SK-N-SH (cell line): Measurements from ENCODE around the gene HAAO. TPM values are rescaled to one million over a fixed set of nuclear protein-coding genes. Genes with fewer than 3 reads are reported as not detected.

Experiments used
- CTCF ChIA-PET: fragments of 300-600, 350-600 bp; formaldehyde crosslinking; extraction: SDS; loops from one replicate; lab custom pipeline; 2021; lab: Yijun Ruan, JAX
- POLR2A ChIA-PET: fragments of 350-600 bp; sonication (Branson Sonifier 250); formaldehyde crosslinking; extraction: SDS; loops from one replicate; lab custom pipeline; 2020; ENCODE audit warnings: antibody characterized with exemption, inconsistent platforms; lab: Yijun Ruan, JAX
- DNase-seq: peaks from one replicate; pipeline ENCODE4 v3.0.0; 2012
- H2AFZ ChIP-seq: fragments of 200-600 bp; sonication (generic); 2 replicates; pipeline ENCODE4 v1.8.1; 2016; ENCODE audit warnings: antibody characterized with exemption, mild to moderate bottlenecking, low read depth
- H3F3A ChIP-seq: fragments of 200-600 bp; sonication (generic); replicated peaks from 2 replicates; pipeline ENCODE3; 2016; ENCODE audit warnings: antibody characterized with exemption, mild to moderate bottlenecking; ENCODE audit not compliant: insufficient read depth
- H3K27ac ChIP-seq, 2 experiments: fragments of 200-500 bp in 1 of 2; fragments of 200-600 bp in 1 of 2; sonication (Bioruptor generic) in 1 of 2; sonication (generic), shearing (Covaris generic) in 1 of 2; 2 replicates each; pipeline versions ENCODE4 v1.5.1 to v1.6.1; 2014 to 2016; ENCODE audit warnings: low read depth in 2 of 2, inconsistent platforms in 1 of 2, low read length in 1 of 2, mild to moderate bottlenecking in 1 of 2, mixed read lengths in 1 of 2
- H3K27me3 ChIP-seq: fragments of 200-600 bp; sonication (generic), shearing (Covaris generic); 2 replicates; pipeline ENCODE4 v1.6.1; 2016; ENCODE audit warnings: mixed run types; ENCODE audit not compliant: insufficient read depth
- H3K36me3 ChIP-seq, 2 experiments: fragments of 200-500 bp in 1 of 2; fragments of 200-600 bp in 1 of 2; sonication (Bioruptor generic) in 1 of 2; sonication (generic) in 1 of 2; replicated peaks in 1 of 2; 2 replicates each; pipeline versions ENCODE3 to v1.5.1; 2014 to 2016; ENCODE audit warnings: low read length in 1 of 2, mild to moderate bottlenecking in 1 of 2; ENCODE audit not compliant: insufficient read depth in 2 of 2, control insufficient read depth in 1 of 2
- H3K4me1 ChIP-seq, 2 experiments: fragments of 200-500 bp in 1 of 2; fragments of 200-600 bp in 1 of 2; sonication (Bioruptor generic) in 1 of 2; sonication (generic), shearing (Covaris generic) in 1 of 2; 2 replicates each; pipeline versions ENCODE4 v1.5.1 to v1.6.1; 2014 to 2016; ENCODE audit warnings: low read depth in 1 of 2, low read length in 1 of 2, mixed run types in 1 of 2; ENCODE audit not compliant: insufficient read depth in 2 of 2, control insufficient read depth in 1 of 2
- H3K4me2 ChIP-seq: fragments of 200-600 bp; sonication (generic), shearing (Covaris generic); 2 replicates; pipeline ENCODE4 v1.6.1; 2017; ENCODE audit warnings: mixed run types
- H3K4me3 ChIP-seq, 2 experiments: fragments of 200-500 bp in 1 of 2; fragments of 200-600 bp in 1 of 2; sonication (Bioruptor generic) in 1 of 2; sonication (generic), shearing (Covaris generic) in 1 of 2; 2 replicates each; pipeline versions ENCODE4 v1.5.1 to v1.8.1; 2014 to 2016; ENCODE audit warnings: low read depth in 2 of 2, inconsistent platforms in 1 of 2, low read length in 1 of 2, mild to moderate bottlenecking in 1 of 2, mixed read lengths in 1 of 2, moderate library complexity in 1 of 2
- H3K79me2 ChIP-seq: fragments of 200-600 bp; sonication (generic); 2 replicates; pipeline ENCODE4 v1.8.1; 2017; ENCODE audit warnings: mild to moderate bottlenecking; ENCODE audit not compliant: insufficient read depth
- H3K9ac ChIP-seq: fragments of 200-600 bp; sonication (generic); 2 replicates; pipeline ENCODE4 v1.6.1; 2017; ENCODE audit warnings: mixed run types
- H3K9me2 ChIP-seq: fragments of 200-600 bp; sonication (generic); 2 replicates; pipeline ENCODE4 v1.6.1; 2017; ENCODE audit warnings: mixed run types
- H3K9me3 ChIP-seq: fragments of 200-600 bp; sonication (generic); 2 replicates; pipeline ENCODE4 v1.6.1; 2017; ENCODE audit warnings: mixed run types, mild to moderate bottlenecking, moderate library complexity
- H4K20me1 ChIP-seq: fragments of 200-600 bp; sonication (generic); 2 replicates; pipeline ENCODE4 v1.6.1; 2017; ENCODE audit warnings: mild to moderate bottlenecking, mixed run types; ENCODE audit not compliant: insufficient read depth
- CHD2 ChIP-seq: fragments of 150-350 bp; IDR thresholded peaks from 2 replicates; pipeline ENCODE4 v1.6.1; 2018; ENCODE audit warnings: low read length; ENCODE audit not compliant: partially characterized antibody
- EP300 ChIP-seq, 2 experiments: IDR thresholded peaks; 2 replicates each; pipeline versions ENCODE4 v1.4.0 to v1.6.1; 2012; ENCODE audit warnings: borderline replicate concordance in 1 of 2, low read depth in 1 of 2, low read length in 1 of 2
- EZH2phosphoT487 ChIP-seq: fragments of 200-600 bp; sonication (generic); IDR thresholded peaks from 2 replicates; pipeline ENCODE4 v1.6.1; 2017; ENCODE audit warnings: low read depth, mixed run types, mild to moderate bottlenecking, antibody characterized with exemption, moderate library complexity, borderline replicate concordance
- FOXJ3 ChIP-seq: sonication (generic); formaldehyde crosslinking; IDR thresholded peaks from 2 replicates; pipeline ENCODE4 v1.5.1; 2020; ENCODE audit warnings: mild to moderate bottlenecking, missing genetic modification reagents
- GABPA ChIP-seq: IDR thresholded peaks from 2 replicates; pipeline ENCODE4 v1.4.0; 2012; ENCODE audit warnings: low read depth, mild to moderate bottlenecking
- GATA2 ChIP-seq: sonication (generic); formaldehyde crosslinking; IDR thresholded peaks from 2 replicates; pipeline ENCODE4 v1.5.0; 2020; ENCODE audit warnings: mild to moderate bottlenecking, missing genetic modification reagents
- JUND ChIP-seq: IDR thresholded peaks from 2 replicates; pipeline ENCODE4 v1.4.0; 2012
- MXI1 ChIP-seq: IDR thresholded peaks from 2 replicates; pipeline ENCODE4 v1.6.1; 2012; ENCODE audit warnings: mild to moderate bottlenecking, low read depth, low read length, improper control_type of control experiment
- RCOR1 ChIP-seq: fragments of 150-350 bp; IDR thresholded peaks from 2 replicates; pipeline ENCODE4 v1.6.1; 2017; ENCODE audit warnings: antibody characterized with exemption, low read length
- SIN3A ChIP-seq: IDR thresholded peaks from 2 replicates; pipeline ENCODE4 v1.6.1; 2012; ENCODE audit warnings: low read depth, mild to moderate bottlenecking, low read length, moderate library complexity, borderline replicate concordance
- SMC3 ChIP-seq: IDR thresholded peaks from 2 replicates; pipeline ENCODE4 v1.6.1; 2012; ENCODE audit warnings: low read depth, low read length, improper control_type of control experiment
- TCF12 ChIP-seq: IDR thresholded peaks from 2 replicates; pipeline ENCODE4 v1.4.0; 2012
- WGBS: methylation state at CpG from one replicate; pipeline ENCODE4 v1.1.6; 2017; ENCODE audit warnings: low lambda C conversion rate; 5-methylcytosine and 5-hydroxymethylcytosine counted together
- polyA plus RNA-seq, 3 experiments: library from polyadenylated mRNA; depleted of rRNA; stranded (reverse); fragments of >200 nt; gene quantifications; 2 replicates each; pipeline ENCODE4 v1.2.3, GENCODE V29; 2012
- TF ChIP-seq, protein P1 (sequence below): IDR thresholded peaks from 2 replicates; pipeline ENCODE4 v1.4.0; 2012; ENCODE audit warnings: low read depth, borderline replicate concordance
- TF ChIP-seq, protein P2 (sequence below): fragments of 150-350 bp; IDR thresholded peaks from 2 replicates; pipeline ENCODE4 v1.6.1; 2016; ENCODE audit warnings: mild to moderate bottlenecking, low read depth, low read length
- TF ChIP-seq, protein P3 (sequence below): fragments of 150-350 bp; IDR thresholded peaks from 2 replicates; pipeline ENCODE4 v1.6.1; 2017; ENCODE audit warnings: antibody characterized with exemption, low read length, low read depth, borderline replicate concordance
- TF ChIP-seq, protein P4 (sequence below): IDR thresholded peaks from 2 replicates; pipeline ENCODE4 v1.4.0; 2012; ENCODE audit warnings: low read depth, borderline replicate concordance
- TF ChIP-seq, protein P5 (sequence below): IDR thresholded peaks from 2 replicates; pipeline ENCODE4 v1.6.1; 2012; ENCODE audit warnings: mild to moderate bottlenecking, low read depth, low read length, moderate library complexity

Gene HAAO
- polyA plus RNA-seq, 1 of the 3 experiments (the other 2 are of a cell fraction), result not detected

DNA sequence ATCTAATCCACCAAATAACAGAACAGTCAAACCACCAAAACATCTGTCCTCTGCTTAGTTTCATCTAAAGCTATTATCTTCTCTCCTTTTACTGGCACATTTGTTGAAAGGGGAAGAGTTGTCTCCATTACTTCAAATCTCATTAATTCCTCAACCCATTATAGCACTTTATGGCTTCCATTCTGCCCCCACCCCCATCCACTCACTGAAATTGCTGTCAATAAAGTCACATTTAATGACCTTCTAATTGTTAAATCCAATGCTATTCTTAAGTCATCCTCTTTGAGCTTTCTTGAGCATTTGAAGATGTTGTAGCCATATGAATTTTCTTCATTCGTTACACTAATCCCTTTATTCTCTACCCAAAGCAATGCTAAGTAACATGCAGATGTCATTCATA, 33.6 kb downstream of the HAAO start:
- Histone ChIP-seq H3F3A (no peaks in the 10 kb centered on the region), H3K9me2 (no peaks in the 10 kb centered on the region), H3K9ac (no peak overlapping the region), H3K27ac (no peak overlapping the region), H3K27me3 (no peaks in the 10 kb centered on the region), H3K9me3 (no peaks in the 10 kb centered on the region), H3K4me3 (no peak overlapping the region), H3K4me1 (peaks cover 0 to 27% of the 10 kb centered on the region in 2 experiments; a peak in 1 of 4 replicates), H3K79me2 (no peaks in the 10 kb centered on the region), H3K36me3 (no peaks in the 10 kb centered on the region), H4K20me1 (no peaks in the 10 kb centered on the region), H2AFZ (no peak overlapping the region), H3K4me2 (no peak overlapping the region)
- ChIA-PET CTCF (interaction anchor here (0.7 to 3.2 kb wide), 5 partner anchors 11 to 263 kb away, joined by 3 to 19 read pairs (median 4); no protein-coding TSS in a partner anchor), POLR2A (no interaction called here)
- DNase-seq, result no peak
- TF ChIP-seq FOXJ3 (CRISPR knock-in tag), result no peak
- TF ChIP-seq SIN3A, result no peak
- no peak for TF ChIP-seq MXI1
- no peak for TF ChIP-seq GABPA
- TF ChIP-seq GATA2, result no peak
- TF ChIP-seq RCOR1, result no peak
- no peak for TF ChIP-seq CHD2
- 91% methylated on average over 1 of the region's 1 CpG for WGBS

DNA sequence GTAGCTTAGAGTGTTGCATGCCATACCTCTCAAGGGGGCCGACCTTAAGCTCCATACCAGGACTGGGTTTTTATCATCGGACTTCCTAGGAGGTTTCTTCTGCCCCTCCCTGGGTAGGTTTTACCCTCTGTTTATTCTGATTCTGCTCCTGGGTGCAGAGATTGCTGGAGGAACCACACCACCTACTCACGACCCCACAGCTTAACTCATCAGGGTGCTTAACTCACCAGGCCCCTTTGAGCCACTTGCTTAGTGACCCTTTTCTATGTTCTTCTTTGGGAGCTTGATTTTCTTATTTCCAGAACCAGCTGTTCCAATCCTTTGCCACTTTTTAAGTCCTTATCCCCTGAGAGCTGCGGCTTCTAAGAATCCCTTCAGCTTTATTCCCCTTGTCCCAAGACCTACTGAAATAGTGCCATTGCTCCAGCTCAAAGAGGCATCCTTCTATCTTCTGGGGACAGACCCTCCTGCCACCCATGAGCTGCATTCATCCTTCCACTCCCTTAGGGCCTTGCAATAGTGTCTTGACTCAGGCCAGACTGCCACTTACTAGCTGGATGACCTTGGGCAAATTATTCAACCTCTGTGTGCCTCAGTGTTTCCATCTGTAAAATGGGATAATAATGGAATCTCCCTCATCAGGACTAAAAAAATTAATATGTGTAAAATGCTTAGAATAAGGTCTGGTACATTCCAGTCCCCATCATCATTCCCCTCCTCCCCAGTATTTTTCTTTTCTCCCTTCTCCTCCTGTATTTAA, 34.2 kb downstream of the HAAO start:
- H3K36me3 ChIP-seq, result no peaks in the 10 kb centered on the region
- no peak overlapping the region for H3K27ac ChIP-seq
- H3K9me3 ChIP-seq, result no peaks in the 10 kb centered on the region
- H3K9me2 ChIP-seq, result no peaks in the 10 kb centered on the region
- no peaks in the 10 kb centered on the region for H3F3A ChIP-seq
- no peak overlapping the region for H2AFZ ChIP-seq
- H3K27me3 ChIP-seq, result no peaks in the 10 kb centered on the region
- no peak for DNase-seq
- WGBS, result 74% methylated on average over 4 of the region's 4 CpGs
- CTCF ChIA-PET, result interaction anchor here (0.6 to 3.2 kb wide), 7 partner anchors 12 to 1163 kb away, joined by 3 to 19 read pairs (median 3); no protein-coding TSS in a partner anchor
- H4K20me1 ChIP-seq, result no peaks in the 10 kb centered on the region
- no peaks in the 10 kb centered on the region for H3K79me2 ChIP-seq
- no peak overlapping the region for H3K4me3 ChIP-seq
- no peak overlapping the region for H3K4me2 ChIP-seq
- POLR2A ChIA-PET, result no interaction called here
- peaks cover 0 to 33% of the 10 kb centered on the region in 2 experiments; a peak in 1 of 4 replicates for H3K4me1 ChIP-seq
- no peak overlapping the region for H3K9ac ChIP-seq
- TF ChIP-seq EP300 (IDR thresholded peaks at IDR 0.05; ENCODE audit: borderline replicate concordance in 1 of 2, low read depth in 1 of 2, low read length in 1 of 2), result no peak
- TF ChIP-seq, protein P1, sequence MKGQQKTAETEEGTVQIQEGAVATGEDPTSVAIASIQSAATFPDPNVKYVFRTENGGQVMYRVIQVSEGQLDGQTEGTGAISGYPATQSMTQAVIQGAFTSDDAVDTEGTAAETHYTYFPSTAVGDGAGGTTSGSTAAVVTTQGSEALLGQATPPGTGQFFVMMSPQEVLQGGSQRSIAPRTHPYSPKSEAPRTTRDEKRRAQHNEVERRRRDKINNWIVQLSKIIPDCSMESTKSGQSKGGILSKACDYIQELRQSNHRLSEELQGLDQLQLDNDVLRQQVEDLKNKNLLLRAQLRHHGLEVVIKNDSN, result no peak
- TF ChIP-seq JUND, result no peak
- TF ChIP-seq, protein P2, sequence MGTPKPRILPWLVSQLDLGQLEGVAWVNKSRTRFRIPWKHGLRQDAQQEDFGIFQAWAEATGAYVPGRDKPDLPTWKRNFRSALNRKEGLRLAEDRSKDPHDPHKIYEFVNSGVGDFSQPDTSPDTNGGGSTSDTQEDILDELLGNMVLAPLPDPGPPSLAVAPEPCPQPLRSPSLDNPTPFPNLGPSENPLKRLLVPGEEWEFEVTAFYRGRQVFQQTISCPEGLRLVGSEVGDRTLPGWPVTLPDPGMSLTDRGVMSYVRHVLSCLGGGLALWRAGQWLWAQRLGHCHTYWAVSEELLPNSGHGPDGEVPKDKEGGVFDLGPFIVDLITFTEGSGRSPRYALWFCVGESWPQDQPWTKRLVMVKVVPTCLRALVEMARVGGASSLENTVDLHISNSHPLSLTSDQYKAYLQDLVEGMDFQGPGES, result no peak
- TF ChIP-seq, protein P3, sequence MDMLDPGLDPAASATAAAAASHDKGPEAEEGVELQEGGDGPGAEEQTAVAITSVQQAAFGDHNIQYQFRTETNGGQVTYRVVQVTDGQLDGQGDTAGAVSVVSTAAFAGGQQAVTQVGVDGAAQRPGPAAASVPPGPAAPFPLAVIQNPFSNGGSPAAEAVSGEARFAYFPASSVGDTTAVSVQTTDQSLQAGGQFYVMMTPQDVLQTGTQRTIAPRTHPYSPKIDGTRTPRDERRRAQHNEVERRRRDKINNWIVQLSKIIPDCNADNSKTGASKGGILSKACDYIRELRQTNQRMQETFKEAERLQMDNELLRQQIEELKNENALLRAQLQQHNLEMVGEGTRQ, result no peak
- no peak for TF ChIP-seq EZH2phosphoT487
- no peak for TF ChIP-seq SMC3
- TF ChIP-seq, protein P4, sequence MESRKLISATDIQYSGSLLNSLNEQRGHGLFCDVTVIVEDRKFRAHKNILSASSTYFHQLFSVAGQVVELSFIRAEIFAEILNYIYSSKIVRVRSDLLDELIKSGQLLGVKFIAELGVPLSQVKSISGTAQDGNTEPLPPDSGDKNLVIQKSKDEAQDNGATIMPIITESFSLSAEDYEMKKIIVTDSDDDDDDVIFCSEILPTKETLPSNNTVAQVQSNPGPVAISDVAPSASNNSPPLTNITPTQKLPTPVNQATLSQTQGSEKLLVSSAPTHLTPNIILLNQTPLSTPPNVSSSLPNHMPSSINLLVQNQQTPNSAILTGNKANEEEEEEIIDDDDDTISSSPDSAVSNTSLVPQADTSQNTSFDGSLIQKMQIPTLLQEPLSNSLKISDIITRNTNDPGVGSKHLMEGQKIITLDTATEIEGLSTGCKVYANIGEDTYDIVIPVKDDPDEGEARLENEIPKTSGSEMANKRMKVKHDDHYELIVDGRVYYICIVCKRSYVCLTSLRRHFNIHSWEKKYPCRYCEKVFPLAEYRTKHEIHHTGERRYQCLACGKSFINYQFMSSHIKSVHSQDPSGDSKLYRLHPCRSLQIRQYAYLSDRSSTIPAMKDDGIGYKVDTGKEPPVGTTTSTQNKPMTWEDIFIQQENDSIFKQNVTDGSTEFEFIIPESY, result no peak
- TF ChIP-seq CHD2, result no peak
- no peak for TF ChIP-seq TCF12
- no peak for TF ChIP-seq RCOR1
- TF ChIP-seq, protein P5, sequence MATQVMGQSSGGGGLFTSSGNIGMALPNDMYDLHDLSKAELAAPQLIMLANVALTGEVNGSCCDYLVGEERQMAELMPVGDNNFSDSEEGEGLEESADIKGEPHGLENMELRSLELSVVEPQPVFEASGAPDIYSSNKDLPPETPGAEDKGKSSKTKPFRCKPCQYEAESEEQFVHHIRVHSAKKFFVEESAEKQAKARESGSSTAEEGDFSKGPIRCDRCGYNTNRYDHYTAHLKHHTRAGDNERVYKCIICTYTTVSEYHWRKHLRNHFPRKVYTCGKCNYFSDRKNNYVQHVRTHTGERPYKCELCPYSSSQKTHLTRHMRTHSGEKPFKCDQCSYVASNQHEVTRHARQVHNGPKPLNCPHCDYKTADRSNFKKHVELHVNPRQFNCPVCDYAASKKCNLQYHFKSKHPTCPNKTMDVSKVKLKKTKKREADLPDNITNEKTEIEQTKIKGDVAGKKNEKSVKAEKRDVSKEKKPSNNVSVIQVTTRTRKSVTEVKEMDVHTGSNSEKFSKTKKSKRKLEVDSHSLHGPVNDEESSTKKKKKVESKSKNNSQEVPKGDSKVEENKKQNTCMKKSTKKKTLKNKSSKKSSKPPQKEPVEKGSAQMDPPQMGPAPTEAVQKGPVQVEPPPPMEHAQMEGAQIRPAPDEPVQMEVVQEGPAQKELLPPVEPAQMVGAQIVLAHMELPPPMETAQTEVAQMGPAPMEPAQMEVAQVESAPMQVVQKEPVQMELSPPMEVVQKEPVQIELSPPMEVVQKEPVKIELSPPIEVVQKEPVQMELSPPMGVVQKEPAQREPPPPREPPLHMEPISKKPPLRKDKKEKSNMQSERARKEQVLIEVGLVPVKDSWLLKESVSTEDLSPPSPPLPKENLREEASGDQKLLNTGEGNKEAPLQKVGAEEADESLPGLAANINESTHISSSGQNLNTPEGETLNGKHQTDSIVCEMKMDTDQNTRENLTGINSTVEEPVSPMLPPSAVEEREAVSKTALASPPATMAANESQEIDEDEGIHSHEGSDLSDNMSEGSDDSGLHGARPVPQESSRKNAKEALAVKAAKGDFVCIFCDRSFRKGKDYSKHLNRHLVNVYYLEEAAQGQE, result no peak
